T-helper 1 cell (primary cell): ENCODE results near the gene UQCR11.

Experiments used
- DNase-seq, 5 donors: peaks; one replicate each; pipeline ENCODE4 v3.0.0-alpha.2; 2012 to 2020

Gene UQCR11

DNA sequence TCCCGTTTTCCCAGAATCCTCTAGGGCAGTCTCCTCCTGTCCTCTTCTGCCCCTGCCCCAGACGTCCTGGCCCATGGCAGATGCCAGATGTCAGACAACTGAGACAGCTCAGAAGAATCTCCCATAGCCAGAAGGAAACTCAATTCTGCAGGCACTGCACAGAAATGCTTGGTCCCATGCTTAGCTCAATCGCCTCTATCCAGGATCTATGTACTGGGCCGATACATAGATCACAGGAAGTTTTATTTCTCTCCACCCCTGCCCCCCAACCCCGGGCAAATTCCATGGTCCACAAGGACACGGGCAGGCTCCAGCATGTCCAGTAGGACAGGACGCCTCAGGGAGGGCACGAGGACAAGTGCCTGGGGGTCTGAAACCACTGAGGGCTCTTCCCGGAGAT lies 17.4 kb downstream of the UQCR11 start:
- DNase-seq = no peak

DNA sequence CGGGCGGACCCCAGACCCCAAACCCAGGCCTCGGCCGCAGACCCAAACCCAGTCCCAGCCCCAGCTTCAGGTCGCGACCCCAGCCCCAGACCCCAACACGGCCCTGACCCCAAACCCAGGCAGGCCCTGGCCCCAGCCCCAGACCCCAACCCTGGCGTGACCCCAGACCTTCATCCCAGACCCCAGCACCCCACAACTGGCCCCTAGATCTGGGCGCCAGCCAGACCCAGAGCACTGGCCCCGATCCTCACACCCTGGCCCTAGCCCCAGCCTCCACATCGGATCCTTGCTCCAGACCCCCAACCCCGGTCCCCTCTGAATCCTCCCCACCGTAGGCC lies 20.1 kb downstream of the UQCR11 start:
- no peak for DNase-seq

DNA sequence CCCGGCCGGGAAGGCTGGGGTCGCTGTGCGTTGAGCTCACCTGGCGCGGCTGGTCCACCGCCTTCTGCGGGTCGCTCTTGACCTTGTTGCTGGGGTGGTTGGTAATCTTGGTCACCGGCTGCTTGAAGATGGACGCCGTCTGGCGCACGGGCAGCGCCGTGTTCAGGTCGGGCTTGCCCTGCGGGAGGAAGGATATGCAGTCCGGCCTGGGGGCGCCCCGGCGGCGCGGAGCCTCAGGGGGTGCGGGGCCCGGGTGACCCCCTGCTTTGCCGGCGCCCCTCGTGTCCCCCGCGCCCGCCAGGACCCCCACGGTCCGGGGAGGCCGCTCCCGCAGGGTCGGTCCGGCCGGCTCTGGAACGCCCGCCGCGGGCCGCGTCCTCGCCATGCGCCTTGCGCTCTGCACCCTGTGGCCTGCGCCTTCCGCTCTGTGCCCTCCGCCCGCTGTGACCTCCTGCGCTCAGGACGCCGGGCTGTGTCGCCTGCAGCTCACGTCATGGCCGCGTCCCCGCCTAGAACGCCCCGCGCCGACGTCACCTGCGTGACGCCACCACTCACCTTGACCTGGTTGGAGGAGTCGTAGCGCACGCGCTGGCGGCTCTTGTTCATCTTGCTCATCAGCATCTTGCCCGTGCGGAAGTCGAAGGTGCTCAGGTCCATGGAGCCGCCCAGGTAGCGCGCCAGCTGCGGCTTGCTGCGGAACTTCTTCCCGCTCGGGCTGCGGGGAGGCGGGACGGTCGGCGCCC lies 20.6 kb downstream of the UQCR11 start:
- no peak for DNase-seq

DNA sequence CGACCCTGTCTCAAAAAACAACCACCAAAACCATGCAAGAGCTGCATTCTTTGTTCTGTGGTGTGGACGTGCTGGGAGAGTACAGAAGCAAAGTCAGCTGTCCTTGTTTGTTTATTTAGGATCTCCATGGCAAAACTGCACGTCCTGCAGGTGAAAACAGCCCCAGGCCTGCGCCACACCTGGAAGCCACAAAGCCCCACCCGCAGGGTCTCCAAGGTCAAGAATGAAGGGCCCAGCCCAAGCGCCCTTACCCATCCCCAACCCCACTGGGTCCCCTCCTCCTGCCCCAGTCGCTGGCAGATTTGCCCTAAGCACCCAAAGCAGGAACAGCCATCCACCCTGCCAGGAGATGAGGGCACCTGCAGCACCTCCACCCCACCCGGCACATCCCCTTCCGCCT lies 23.1 kb downstream of the UQCR11 start:
- DNase-seq = no peak

DNA sequence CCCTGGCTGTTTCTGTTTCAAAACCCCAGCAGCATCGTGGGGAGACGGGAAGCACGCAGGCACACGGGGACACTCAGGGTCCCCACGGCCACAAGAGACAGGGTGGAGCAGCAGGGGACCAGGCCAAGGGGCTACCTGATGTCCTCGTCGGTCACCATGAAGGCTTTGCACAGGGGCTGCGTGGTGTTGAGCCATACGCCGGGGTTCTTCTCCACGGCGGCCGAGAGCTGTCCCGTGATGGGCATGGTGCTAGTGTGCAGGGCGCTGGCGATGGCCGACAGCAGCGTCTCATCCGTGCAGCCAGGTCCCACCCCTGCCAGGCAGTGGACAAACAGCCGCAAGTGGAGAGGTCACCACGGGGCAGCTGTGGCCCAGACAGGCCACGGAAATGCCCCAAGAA lies 24.3 kb downstream of the UQCR11 start:
- no peak for DNase-seq

DNA sequence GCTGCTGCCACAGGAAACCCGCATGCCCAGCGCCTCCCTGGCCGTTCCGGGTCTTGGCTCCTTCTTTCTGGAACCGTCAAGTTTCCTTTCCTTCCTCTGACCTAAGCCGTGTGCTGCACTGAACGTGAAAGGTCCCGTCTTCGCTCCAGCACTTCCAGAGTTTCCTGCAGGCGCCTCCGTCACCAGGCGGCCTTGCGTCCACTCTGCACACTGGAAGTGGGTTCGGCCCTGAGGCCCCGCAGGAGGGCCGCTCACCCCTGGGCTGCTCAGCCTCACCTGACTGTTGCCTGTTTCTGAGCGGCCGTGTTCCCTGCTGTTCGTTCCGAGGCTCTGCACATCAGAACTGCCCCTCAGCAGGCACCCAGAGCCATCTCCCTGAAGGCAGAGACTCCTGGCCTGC lies 24.9 kb downstream of the UQCR11 start:
- DNase-seq = no peak

DNA sequence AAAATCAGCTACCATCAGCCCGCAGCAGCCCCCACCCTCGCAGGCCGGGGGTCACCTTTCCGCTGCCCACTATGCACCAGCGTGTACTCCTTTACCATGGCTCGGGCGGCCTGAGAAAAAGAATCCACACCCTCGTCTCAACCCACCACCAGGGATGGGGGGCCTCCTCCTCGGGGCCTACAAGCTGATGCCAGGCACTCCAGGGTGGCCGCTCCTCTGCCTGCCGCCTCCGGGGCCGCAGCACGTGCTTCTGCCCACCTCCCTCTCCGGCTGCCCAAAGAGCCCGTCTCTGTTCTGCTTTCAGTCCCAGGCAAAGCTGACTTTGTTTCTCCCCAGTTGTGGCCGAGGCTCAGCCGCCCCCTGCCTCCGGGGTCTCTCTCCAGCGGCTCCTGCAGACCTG lies 26.0 kb downstream of the UQCR11 start:
- no peak for DNase-seq

DNA sequence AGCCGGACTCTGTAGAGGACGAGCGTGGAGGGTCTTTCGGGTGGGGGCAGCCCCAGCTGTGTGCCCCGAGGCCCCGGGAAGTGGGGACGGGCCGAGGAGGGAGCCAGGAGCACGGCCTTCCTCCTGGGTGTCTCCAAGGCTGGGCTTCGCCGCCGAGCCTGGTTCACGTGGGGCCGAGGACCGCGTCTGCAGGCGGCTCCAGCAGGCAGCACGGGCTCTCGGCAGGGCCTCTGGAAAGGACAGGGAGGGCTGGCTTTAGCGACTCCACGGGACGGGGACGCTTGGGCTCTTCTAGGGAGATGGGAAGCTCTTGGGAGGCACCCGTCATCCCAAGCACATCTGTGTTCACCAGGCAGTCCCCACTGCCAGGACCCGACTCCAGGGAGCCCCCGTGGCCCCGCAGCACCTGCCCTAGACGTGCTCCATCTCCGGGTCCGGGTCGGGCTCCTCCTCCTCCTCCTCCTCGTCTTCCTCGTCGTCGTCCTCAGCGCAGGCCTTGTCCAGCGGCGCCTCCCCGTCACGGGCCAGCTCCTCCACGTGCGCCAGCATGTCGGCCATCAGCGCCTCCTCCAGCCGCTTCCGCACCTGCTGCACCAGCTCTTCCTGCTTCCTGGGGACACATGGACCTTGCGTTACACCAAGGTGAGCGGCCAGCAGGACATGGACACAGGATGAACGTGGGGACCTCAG lies 27.2 kb downstream of the UQCR11 start:
- no peak for DNase-seq

DNA sequence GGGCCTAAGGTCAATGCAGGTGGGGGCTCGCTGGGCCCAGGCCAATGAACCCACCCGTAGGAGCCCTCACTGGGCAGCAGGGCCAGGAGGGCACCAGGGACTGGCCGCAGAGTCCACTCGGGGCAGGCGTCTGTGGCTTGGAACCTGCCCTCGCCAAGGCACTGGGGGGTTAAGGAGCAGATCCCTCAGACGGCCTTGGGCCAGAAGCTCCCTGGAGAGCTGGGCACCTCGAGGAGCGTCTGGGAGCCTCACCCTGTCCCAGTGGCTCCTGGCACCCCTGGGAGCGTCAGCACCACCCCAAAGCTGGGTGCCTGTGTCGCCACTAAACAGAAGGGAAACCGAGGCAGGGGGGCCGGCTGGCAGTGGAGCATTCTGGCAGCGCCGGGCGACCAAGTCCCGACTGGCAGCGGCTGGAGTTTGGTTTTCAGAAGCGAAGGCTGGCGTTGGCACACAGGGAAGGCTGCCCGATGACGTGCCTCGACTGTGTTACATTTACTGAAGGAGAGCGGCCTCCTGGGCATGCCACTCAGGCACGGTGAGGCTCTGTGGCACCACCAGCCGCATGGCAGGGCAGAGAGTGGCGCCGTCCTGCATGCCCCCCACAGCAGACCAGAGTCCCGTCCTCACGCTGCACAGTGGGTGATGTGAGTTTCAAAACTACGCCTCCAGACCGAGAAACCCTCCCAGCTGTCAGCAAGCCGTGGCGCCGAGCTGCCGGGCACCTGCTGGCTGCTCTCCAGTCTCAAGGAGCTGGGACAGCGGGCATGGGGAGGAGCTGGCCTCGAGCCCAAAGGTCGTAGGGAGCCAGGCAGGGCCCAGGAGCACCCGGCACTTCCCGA lies 28.0 kb downstream of the UQCR11 start:
- no peak for DNase-seq

DNA sequence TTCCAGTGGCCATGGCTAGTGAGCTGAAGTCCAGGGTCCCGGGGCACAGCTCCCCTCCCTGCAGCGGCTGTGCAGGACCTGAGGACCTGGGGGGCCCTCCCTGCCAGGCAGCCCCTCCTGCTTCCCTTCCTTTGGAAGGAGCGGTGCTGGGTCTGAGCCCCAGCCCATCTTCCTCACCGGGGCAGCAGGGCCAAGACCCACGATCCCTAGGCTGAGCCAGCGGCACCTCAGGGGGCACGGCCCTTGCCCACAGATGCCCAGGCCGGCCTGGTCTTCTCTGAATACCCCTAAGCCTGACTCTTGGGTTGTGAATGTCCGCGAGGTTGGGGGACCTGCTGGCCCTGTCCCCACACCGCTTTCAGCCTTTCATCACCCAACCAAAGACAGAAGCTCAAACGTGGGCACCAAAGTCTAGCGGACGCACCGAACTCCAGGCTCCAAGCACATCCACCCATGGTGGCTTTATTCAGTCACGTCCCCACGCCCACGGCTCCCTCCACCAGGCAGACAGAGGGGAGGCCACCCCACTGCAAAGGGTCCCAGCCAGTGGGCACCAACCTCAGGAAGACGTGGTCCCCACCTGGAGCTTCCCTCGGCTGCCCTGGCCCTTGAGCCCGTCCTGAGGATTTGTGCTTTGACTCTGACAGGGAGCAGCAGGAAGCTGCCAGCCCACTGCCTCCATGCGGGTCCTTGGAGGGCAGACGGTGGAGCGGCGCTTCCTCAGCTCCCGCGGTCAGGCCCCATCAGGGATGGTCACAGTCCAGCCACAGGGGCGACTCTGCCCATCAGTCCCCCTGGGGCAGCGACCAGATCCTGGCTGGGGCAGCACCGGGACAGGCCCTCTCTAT lies 28.8 kb downstream of the UQCR11 start:
- DNase-seq = no peak

DNA sequence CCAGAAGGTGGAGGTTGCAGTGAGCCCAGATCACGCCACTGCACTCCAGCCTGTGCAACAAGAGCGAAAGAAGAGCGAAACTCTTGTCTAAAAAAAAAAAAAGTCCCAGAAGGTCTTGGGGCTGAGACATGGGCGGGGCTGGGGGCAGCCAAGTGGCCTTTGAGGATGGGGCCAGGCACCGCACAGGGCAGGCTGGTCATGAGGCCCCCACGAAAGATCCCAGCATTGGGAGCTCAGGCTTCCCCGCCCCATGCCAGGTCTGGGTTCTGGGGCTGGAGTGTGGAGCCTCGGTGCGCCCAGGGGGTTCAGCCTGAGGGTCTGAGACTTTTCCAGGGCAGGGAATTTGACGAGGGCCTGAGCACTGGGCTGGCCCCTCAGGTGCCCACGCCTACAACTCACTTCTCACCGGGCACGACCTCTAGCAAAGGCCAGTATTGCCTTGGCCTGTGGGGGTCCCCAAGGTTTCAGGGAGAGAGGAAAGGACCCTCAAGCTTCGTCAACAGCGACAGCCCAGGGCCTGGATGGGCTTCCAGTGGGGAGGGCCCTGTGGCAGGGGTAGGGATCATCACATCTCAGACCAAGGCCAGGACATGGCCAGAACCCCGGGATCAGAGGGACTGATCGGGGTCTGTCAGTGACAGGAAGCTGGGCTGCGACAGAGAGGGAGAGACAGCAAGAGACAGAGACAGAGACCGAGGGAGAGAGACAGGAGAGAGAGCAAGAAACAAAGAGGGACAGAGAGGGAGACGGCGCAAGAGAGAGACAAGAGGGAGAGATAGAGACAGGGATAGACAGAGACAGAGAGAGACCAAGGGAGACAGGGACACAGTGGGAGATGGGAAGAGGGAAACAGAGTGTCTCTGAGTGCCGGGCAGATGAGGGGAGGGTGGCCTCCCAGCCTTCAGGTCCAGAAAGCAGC lies 29.7 kb downstream of the UQCR11 start:
- DNase-seq = no peak

DNA sequence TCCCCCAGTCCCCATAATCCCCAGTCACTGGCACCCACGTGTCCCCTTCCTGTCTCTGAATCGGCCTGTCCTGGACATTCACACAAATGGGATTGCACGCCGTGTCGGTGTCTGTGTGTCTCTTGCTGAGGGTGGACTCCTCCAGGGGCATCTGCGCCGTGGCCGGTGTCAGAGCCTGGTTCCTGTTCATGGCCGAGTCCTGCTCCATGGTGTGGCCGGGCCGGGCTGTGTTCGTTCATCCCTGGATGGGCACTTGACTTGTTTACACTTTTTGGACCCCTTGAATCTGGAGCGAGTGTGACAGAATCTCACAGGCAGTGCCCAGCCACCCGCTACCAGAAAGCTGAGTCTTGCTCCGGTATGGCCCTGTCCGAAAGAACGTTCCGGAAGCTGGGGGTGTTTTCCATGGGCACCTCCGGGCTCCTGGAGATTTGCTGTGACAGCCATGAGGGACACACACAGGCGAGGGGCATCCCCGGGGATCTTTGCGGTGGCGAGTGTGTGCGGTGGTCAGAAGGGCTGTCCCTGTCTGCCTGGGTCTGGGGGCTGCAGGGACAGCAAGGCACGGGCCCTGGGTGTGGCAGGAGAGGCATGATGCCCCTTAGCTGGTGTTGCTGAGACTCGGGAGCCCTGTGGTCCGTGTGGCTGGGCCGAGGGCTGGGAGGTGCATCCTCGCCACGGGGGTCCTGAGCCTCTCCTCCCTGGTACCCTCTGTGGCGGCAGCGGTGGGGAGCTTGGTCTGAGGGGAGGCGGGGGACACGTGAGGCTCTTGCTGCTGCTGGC lies 30.7 kb downstream of the UQCR11 start:
- DNase-seq = no peak

DNA sequence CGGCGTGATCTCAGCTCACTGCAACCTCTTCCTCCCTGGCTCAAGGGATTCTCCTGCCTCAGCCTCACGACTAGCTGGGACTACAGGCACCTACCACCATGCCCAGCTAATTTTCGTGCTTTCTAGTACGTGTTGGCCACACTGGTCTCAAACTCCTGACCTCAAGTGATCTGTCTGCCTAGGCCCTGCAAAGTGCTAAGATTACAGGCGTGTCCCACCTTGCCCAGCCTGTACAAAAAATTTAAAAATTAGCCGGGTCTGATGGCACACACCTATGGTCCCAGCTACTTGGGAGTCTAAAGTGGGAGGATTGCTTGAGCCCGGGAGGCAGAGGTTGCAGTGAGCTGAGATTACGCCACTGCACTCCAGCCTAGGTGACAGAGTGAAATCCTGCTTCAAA lies 32.5 kb downstream of the UQCR11 start:
- DNase-seq = no peak

DNA sequence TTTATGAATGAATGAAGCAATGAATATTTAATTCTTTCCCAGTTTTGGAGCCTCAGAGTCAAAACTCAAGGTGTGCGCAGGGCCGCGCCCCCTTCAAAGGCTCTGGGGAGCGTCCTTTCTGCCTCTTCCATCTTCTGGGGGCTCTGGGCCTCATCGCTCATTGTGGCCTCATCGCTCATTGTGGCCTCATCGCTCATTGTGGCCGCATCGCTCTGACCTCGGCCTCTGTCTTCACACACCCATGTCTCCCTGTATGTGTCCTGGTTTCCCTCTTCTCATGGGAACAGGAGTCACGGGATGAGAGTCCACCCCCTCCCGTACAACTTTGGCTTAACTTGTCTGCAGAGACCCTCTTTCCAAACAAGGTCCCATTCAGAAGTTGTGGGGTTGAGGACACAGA lies 33.9 kb downstream of the UQCR11 start:
- DNase-seq = no peak

DNA sequence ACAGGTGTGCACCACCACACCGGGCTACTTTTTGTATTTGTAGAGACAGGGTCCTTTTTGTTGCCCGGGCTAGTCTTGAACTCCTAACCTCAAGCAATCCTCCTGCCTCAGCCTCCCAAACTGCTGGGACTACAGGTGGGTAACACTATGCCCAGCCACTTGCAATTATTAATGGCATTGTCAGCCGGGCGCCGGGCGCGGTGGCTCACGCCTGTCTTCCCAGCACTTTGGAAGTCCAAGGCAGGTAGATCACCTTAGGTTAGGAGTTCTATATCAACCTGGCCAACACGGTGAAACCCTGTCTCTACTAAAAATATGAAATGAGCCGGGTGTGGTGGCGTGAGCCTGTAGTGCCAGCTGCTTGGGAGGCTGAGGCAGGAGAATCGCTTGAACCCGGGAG lies 34.4 kb downstream of the UQCR11 start:
- no peak for DNase-seq

DNA sequence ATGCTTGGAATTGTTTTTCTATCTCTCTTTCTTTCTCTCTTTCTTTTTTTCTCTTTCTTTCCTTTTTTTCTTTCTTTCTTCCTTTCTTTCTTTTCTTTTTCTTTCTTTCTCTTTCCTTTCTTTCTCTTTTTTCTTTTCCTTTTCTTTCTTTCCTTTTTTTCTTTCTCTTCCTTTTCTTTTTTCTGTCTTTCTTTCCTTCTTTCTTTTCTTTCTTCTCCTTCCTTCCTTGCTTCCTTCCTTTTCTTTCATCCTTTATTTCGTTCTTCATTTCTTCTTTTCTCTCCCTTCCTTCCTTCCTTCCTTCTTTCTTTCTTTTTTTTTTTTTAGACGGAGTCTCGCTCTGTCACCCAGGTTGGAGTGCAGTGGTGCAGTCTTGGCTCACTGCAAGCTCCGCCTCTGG lies 35.3 kb downstream of the UQCR11 start:
- no peak for DNase-seq

DNA sequence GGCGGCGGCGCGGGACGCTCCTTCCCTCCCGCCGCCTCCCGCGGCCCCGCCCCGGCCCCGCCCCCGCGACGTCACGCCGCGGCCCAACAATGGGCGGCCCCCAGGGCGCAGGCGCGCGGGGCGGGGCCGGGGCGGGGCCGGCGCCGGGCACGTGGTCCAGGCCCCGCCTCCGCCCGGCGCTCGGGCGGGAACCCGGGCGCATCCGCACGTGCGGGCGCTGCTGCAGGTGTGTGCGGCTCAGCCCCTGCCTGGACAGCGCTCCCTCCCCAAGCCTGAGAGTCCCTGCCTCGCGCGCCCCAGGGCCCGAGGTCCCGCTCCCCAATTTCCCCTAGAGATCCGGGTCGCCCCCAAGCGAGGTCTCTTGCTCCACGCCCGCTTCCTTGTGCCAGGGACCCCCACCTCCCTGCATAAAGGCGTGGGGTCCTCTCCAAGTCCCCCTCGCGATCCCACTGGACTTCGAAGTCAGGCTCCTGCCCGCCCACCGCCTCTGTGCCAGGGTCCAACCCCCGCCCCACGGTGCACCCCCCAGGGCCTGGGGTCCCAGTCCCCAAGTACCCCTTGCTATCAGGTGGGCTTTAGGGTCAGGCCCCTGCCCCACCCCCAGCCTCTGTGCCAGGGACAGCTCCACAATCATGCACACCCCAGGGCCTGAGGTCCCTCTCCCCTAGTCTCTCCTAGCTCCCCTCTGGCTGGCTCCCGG lies 36.8 kb downstream of the UQCR11 start, which contains the start of gene MEX3D:
TSS of gene MEX3D (minus strand) at position 6 of the 700 bp plus-strand sequence. CDS start 267 bp downstream, outside the sequence.
- peak; percentile 64 to 90 (median 77) for DNase-seq

DNA sequence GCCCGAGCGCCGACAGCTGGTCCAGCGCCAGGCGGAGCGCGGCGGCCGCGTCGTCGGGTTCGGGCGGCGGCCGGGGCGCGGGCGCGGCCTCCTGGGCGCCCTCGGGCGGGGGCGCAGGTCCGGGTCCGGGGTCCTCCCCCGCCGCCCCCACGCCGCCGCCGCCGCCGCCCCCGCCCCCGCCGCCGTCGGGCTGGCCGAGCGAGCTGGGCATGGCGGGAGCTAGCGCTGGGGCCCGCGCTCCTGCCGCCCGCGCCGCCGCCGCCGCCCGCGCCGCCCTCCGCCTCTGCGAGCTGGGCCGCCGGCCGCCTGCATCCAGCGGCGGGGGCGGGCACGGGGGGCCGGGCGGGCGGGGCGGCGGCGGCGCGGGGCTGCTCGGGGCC lies 37.4 kb downstream of the UQCR11 start:
- DNase-seq = no peak

DNA sequence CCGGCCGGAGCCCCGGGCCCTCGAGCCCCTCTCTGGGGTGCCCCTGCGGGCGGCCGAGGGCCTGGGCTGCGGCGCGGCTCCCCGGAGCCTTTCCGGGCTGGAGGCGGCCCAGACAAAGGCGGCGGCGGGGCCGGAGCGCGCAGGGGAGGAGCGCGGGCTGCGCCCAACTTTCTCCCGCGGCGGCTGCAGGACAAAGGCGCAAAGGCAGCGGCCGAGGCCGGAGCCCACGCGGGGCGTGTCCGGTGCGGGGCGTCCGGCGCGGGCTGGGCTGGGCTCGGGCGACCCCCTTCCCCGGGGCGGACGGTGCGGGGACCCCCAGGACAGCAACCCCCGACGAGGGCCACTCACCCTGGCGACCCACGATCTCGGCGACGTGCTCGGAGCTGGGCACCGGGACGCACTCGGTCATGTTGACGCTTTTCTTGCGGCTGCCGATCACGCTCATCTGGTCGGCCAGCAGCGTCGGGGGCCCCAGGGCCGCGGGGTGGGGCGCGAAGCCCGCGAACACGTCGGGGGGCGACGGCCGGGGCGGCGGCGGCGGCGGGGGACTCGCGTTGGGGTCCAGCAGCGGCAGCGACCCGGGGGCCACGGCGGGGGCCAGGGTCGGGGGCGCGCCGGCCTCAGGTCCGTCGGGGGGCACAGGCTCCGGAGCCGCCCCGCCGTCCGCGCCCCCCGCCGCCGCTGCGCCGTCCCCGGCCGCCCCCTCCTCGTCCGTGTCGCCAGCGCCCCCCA lies 38.0 kb downstream of the UQCR11 start:
- DNase-seq = no peak
